Measurements from ENCODE around the gene VPREB3.

Gene VPREB3

GRCh38 chr22:23754220-23754919, at the start of gene VPREB3:
Gene VPREB3, minus strand, starts transcription at chr22:23754425. Its CDS starts 62 bp downstream, at chr22:23754363.
- DNase-seq, result no peak

DNA sequence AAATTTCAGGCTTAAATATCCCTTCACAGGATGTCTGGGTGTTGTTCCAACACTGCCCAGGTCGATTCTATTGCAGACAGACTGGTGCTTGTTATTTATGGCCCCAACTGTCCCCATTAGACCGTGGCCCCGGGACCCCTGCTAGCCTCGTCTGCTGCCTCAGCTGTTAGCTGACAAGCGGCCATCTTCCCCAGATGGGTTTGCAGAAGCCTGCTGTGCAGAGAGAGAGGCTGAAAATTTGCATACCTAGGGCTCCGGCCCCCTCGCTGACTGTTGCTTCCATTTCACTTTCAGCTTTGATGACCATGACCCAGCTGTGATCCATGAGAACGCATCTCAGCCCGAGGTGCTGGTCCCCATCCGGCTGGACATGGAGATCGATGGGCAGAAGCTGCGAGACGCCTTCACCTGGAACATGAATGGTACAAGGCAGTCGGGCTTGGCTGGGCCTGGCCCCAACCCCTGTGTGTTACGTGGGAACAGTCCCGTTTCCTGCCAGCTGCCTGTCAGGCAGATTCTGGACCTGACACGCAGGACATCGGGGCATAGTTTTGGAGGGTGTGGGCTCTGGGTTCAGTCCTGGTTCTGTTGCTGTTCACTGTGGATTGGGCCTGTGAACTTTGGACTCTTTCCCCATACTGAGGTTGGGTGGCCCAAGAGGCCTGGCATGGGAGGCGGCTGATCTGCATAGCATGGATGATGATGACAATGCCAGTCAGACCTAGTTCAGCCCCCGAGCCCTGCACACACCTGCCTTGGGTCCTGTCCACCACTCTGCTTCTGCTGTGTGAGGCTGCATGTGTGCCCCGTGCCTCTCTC, 49.0 kb upstream of the VPREB3 start:
- no peak for DNase-seq

- no peak for DNase-seq
These were observed 47.7 kb upstream of the VPREB3 start for GRCh38 chr22:23801886-23802377.

GRCh38 chr22:23801238-23801821, 47.1 kb upstream of the VPREB3 start:
- DNase-seq, result no peak

DNA sequence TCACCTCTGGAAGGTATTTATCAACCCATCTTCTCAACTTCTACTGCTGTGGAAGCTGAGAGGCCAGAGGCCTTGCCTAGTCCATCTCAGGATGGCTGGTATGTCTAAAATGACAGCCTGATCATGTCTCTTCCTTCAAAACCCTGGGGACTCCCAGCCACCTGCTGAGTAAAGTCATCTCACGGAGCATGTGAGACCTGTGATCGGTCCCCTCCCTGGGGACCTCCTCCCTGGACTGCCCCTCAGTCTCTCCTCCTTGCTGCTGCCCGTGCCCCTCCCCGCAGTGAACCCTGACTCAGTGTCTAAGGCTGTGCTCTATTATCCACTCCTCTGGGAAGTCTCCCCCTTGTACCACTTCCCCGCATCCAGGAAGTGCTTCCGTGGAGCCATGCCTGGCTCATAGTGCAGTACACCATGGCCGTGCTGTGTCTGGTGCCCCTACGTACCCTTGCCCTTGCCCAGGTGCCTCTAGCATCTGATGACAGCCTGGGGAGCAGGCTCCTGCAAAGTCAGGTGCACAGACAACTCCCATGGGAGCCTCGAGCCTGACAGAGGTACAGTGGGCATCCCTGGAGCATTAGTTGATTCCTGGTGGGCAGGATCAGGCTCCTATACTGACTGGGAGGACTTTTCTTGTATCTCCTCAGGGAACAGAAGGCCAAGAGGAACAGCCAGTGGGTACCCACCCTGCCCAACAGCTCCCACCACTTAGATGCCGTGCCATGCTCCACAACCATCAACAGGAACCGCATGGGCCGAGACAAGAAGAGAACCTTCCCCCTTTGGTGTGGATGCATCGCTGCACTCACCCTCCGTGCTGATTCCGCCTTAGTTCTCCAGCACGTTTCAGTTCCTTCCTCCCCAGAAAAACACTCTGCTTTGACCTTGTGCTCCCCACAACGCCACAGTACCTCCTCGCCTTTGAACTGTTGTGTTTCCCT, 46.3 kb upstream of the VPREB3 start:
- no peak for DNase-seq

DNA sequence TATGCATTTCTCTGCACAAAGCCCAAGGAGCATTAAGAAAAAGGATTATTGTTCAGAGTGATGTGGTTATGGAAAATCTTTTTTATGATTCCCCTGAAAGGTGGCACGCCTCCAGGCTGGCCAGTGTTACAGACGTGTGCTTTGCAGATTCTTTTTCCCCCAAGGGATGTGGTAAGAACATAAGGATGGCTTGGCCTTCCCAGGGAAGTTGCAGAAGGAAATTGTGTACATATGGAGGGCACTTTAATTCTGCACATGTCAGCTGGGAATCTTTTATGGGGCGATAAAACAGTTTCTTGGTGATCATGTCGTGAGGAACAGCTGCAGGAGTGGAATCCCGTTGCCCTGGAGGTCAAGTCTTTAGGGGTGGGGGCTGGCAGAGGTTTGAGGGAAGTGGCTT, 42.2 kb upstream of the VPREB3 start:
- DNase-seq, result no peak

DNA sequence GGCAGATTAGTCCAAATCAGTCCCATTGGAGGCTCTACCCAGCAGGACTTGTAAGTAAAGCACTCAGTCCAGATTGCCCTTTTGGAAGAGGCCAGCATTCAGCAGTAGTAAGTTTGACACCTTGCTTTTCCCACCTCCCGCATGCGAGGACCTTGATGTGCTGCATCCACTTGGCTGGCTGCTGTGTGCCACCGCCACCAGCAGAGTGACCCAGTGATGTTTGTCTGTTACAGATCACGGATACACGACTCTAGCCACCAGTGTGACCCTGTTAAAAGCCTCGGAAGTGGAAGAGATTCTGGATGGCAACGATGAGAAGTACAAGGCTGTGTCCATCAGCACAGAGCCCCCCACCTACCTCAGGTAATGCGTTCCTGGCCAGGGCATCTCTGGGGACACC, 39.1 kb upstream of the VPREB3 start:
- DNase-seq, result no peak

DNA sequence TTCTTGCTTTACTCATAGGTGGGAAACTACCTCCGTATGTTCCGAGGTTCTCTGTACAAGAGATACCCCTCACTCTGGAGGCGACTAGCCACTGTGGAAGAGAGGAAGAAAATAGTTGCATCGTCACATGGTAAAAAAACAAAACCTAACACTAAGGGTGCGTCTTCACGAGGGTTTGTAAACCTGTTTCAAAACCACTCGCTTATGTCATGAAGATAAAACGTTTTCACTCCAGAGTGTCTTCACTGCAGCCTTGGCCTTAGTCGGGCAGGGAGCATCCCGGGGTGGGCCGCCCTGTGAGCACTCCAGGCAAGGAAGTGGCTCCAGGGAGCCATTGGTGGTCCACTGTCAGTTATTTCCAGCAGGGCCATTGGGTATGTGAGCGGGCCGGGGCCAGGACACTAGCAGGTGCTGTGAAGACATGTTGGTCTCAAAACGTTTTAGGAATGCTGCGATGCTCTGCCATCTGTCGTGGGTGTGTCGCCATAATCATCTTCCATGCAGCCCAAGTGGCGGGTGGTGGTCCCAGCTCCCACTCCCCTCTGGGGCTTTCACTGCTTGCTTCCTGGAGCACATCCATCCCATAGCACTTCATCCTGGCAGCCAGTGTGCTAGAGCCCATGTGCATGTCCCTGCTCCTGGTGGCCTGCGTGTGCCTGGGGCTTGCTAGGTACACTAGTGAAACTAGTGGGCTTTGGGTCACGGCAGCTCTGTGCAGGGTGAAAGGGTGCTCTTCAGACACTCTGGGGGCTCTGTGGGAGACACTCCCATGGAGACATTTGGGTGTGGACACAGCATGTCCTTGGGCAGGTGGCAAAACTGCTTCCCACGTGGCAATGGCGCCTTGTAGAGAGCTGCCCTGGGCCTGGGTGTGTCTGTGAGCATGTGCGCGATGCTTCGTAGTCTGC, 37.8 kb upstream of the VPREB3 start:
- no peak for DNase-seq

DNA sequence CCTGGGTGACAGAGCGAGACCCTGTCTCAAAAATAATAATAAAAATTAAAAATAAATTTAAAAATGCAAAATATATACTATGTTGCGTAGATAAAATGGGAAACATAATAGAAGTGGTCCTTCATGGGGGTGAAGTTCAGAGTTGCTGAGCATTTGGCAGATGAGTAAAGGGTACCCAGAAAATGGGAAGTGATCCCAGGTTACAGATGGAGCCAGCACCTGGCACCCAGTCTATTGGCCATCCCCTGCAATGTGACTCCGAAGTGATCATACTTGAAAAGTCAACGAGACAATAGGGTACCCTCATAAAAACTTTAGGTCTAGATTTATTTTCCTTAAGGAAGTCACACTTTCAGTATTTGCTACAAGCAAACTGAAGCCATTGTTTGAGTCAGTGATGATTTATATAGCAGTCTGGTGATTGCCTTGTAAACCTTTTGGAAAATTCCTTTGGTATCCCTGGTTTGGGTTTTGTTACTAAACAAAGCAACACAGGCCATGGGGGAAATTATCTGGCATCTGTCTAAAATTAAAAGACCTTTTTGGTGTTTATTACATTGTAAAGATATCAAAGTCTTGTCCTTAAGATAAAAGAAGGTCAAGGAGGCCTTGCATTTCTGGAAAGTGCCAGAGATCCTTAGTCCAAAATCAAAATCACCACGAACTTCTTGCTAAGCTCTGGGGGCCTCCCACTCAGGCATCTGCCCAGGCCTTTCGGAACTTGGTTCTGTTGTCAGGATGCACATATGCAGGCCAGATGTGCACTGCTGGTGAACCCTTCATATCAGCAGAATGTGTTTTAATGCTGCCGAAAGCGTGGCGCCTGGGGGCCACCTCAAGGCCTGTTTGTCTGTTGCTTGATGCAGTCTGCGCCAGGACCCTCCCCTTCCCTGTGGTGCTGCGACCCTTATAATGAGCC, 36.9 kb upstream of the VPREB3 start:
- no peak for DNase-seq

- DNase-seq, result no peak
These were observed 35.4 kb upstream of the VPREB3 start for GRCh38 chr22:23789638-23790037.

DNA sequence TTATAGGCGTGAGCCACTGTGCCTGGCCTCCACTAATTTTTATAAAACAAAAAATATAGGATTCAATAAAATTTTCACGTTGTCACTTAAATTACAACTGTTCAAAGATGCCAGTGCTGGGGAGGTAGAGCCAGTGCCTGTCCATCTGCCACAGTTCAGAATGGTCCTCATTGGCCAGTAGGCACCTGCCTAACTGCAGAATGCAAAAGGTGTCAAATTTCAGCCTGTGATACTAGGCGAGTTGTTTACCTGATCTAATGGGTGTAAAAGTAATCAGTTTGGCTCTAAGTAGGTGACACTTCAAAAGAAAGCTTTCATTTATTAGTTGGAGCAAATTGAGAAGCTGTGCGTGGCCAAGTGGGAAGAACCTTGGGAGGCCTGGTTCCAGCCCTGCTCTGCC, 34.9 kb upstream of the VPREB3 start:
- DNase-seq, result peak; percentile 23

- DNase-seq, result no peak
These were observed 33.7 kb upstream of the VPREB3 start for GRCh38 chr22:23787910-23788309.

GRCh38 chr22:23787600-23787896, 33.3 kb upstream of the VPREB3 start:
- no peak for DNase-seq

DNA sequence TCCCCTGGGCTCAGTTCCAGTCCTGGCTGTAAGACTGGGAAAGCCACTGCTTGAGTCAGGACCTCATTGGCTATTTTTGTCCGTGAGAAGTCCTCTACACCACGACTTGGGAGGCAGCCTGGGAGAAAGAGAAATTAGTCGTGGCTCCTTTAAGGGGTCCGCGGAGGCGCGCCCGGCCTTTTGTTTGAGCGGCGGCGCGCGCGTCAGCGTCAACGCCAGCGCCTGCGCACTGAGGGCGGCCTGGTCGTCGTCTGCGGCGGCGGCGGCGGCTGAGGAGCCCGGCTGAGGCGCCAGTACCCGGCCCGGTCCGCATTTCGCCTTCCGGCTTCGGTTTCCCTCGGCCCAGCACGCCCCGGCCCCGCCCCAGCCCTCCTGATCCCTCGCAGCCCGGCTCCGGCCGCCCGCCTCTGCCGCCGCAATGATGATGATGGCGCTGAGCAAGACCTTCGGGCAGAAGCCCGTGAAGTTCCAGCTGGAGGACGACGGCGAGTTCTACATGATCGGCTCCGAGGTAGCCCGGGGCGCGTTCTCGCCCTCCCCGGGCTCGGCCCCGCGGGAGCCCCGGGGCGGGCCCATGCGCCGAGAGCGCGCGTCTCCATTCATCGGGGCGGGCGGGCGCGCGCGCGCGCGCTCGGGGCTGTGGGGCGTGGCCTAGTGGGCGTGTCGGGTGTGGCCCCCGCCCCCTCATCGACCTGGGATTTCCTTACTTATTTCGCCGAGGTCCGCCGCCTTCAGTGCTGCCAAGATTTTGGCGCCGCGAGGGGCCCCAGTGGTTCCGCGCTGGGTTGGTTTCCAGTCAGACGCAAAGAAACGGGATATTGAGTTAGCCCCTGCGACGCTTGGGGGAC, 32.8 kb upstream of the VPREB3 start, which contains the start of gene SMARCB1:
Gene SMARCB1 (plus strand): TSS at position 215 of the 848 bp plus-strand sequence. CDS start 204 bp downstream, at position 419.
- peak; percentile 41 for DNase-seq

- DNase-seq, result no peak
These were observed 32.1 kb upstream of the VPREB3 start for GRCh38 chr22:23786261-23786710.

- no peak for DNase-seq
These were observed 30.0 kb upstream of the VPREB3 start for GRCh38 chr22:23784215-23784732.

GRCh38 chr22:23783265-23784150, 29.3 kb upstream of the VPREB3 start:
- DNase-seq, result no peak

DNA sequence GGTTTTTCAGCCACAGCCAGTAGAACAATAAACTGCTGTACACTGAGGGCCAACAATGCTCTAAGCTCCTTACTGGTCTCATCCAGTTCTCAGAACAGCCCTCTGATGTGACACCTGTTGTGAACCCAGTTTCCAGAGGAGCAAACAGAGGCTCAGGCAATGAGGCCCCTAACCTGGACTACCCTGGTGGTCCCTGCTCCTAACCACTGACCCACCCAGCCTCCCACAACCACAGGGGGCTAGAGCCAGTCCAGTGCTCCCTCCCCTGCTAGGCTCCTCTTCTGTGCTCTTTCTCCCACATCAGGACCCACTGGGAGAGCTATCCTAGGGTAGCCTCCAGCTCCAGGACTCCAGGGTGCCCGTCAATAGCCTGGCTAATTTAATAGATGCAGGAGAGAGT, 28.5 kb upstream of the VPREB3 start:
- DNase-seq, result no peak
